CD4-positive, alpha-beta T cell (primary cell): Measurements from ENCODE around the gene MGRN1. TPM values are rescaled to one million over a fixed set of nuclear protein-coding genes. Genes with fewer than 3 reads are reported as not detected.

Experiments used
- ATAC-seq: fragments of 200-7000 bp; cut with Tn5 transposase; one replicate; pipeline ENCODE4 v1.10.0; 2022; ENCODE audit warnings: mild to moderate bottlenecking; ENCODE audit not compliant: poor library complexity
- CTCF ChIA-PET: fragments of 350-600 bp; sonication (Branson Sonifier 250); formaldehyde crosslinking; loops from one replicate; lab custom pipeline; 2021; ENCODE audit warnings: antibody characterized with exemption, inconsistent platforms; lab: Charles Lee
- POLR2A ChIA-PET: fragments of 350-600 bp; sonication (Branson Sonifier 250); formaldehyde crosslinking; loops from one replicate; lab custom pipeline; 2021; ENCODE audit warnings: antibody characterized with exemption, inconsistent platforms; lab: Charles Lee
- DNase-seq, 14 experiments: peaks; one replicate each; pipeline ENCODE4 v3.0.0-alpha.2; 2013 to 2020; ENCODE audit warnings: mixed read lengths in 2 of 14
- H3K27ac ChIP-seq, 2 donors: one replicate each; pipeline versions ENCODE4 v1.5.1 to v1.7.0; 2013; ENCODE audit warnings: low read length in 2 of 2, low read depth in 1 of 2, mild to moderate bottlenecking in 1 of 2
- H3K27me3 ChIP-seq, 2 experiments: 1 replicate in 1 of 2; 2 replicates in 1 of 2; pipeline versions ENCODE4 v1.6.1 to v1.7.0; 2013; ENCODE audit warnings: low read length in 2 of 2, control low read depth in 1 of 2, mild to moderate bottlenecking in 1 of 2, moderate library complexity in 1 of 2; ENCODE audit not compliant: insufficient read depth in 2 of 2, control insufficient read depth in 1 of 2
- H3K36me3 ChIP-seq: one replicate; pipeline ENCODE4 v1.6.1; 2013; ENCODE audit warnings: low read length, control low read depth; ENCODE audit not compliant: insufficient read depth
- H3K4me1 ChIP-seq: one replicate; pipeline ENCODE4 v1.6.1; 2013; ENCODE audit warnings: low read length, control low read depth; ENCODE audit not compliant: insufficient read depth
- H3K4me3 ChIP-seq: one replicate; pipeline ENCODE4 v1.5.1; 2013; ENCODE audit warnings: mild to moderate bottlenecking, low read length, moderate library complexity
- H3K9me3 ChIP-seq, 2 experiments: 1 replicate in 1 of 2; 2 replicates in 1 of 2; pipeline versions ENCODE4 v1.6.1 to v1.7.0; 2013; ENCODE audit warnings: low read length in 2 of 2, mild to moderate bottlenecking in 2 of 2, control low read depth in 1 of 2, moderate library complexity in 1 of 2; ENCODE audit not compliant: control insufficient read depth in 1 of 2, insufficient read depth in 1 of 2
- H3K27ac Mint-ChIP-seq: one replicate; pipeline ENCODE4 v1.8.0; 2020; ENCODE audit warnings: mixed read lengths
- H3K27me3 Mint-ChIP-seq: one replicate; pipeline ENCODE4 v1.8.0; 2021; ENCODE audit warnings: mixed read lengths
- H3K36me3 Mint-ChIP-seq: one replicate; pipeline ENCODE4 v1.8.0; 2021; ENCODE audit warnings: low read depth, mixed read lengths
- H3K4me1 Mint-ChIP-seq: one replicate; pipeline ENCODE4 v1.8.0; 2021; ENCODE audit warnings: low read depth, mixed read lengths
- H3K4me3 Mint-ChIP-seq: one replicate; pipeline ENCODE4 v1.8.0; 2020; ENCODE audit warnings: mild to moderate bottlenecking, mixed read lengths
- H3K9me3 Mint-ChIP-seq: one replicate; pipeline ENCODE4 v1.8.0; 2020; ENCODE audit warnings: mixed read lengths
- CTCF ChIP-seq: fragments of 200-600 bp; IDR thresholded peaks from one replicate; pipeline ENCODE4 v1.8.0; 2022; ENCODE audit warnings: antibody characterized with exemption, mild to moderate bottlenecking
- intact Hi-C, 2 experiments: fragments of 100-400 bp; cut with DNase I in 1 of 2; cut with micrococcal nuclease in 1 of 2; formaldehyde crosslinking; loops; one replicate each; pipeline versions ENCODE4 v1.15.1 to v1.9.0; 2023 to 2025; cut with DNase I, micrococcal nuclease
- total RNA-seq, 174 experiments: library from RNA in 2 of 174; stranded (reverse) in 2 of 174; gene quantifications; one replicate each; pipeline ENCODE4 v1.2.3 and lab custom pipeline; 2021 to 2026

Gene MGRN1
- total RNA-seq, 2 experiments from 2014 or later: 45.9 to 48.6 TPM

- POLR2A ChIA-PET: no interaction called here
- ATAC-seq: no peak
- no peaks in the 10 kb centered on the region for H3K36me3 ChIP-seq
- peaks cover 4% of the 10 kb centered on the region for H3K27me3 Mint-ChIP-seq
- TF ChIP-seq CTCF: no peak
- peaks cover 0 to 4% of the 10 kb centered on the region in 2 experiments for H3K9me3 ChIP-seq
- no peak overlapping the region for H3K4me3 Mint-ChIP-seq
- H3K27ac Mint-ChIP-seq: no peak overlapping the region
- H3K36me3 Mint-ChIP-seq: no peaks in the 10 kb centered on the region
- DNase-seq: no peak
- no peak overlapping the region for H3K27ac ChIP-seq
- H3K4me3 ChIP-seq: no peak overlapping the region
- intact Hi-C loops: no loop called here
- peaks cover 0 to 6% of the 10 kb centered on the region in 2 experiments for H3K27me3 ChIP-seq
- CTCF ChIA-PET: no interaction called here
- no peaks in the 10 kb centered on the region for H3K9me3 Mint-ChIP-seq
- H3K4me1 ChIP-seq: no peaks in the 10 kb centered on the region
- no peaks in the 10 kb centered on the region for H3K4me1 Mint-ChIP-seq
Measured at GRCh38 chr16:4591191-4591590, 33.4 kb upstream of the MGRN1 start.

- no peak overlapping the region for H3K27ac Mint-ChIP-seq
- H3K36me3 Mint-ChIP-seq: no peaks in the 10 kb centered on the region
- no peaks in the 10 kb centered on the region for H3K36me3 ChIP-seq
- ATAC-seq (no peak), DNase-seq (no peak)
- H3K27ac ChIP-seq: no peak overlapping the region
- H3K4me1 Mint-ChIP-seq: no peaks in the 10 kb centered on the region
- H3K27me3 ChIP-seq: peaks cover 0 to 3% of the 10 kb centered on the region in 2 experiments
- ChIA-PET CTCF (no interaction called here), POLR2A (no interaction called here)
- H3K9me3 Mint-ChIP-seq: no peaks in the 10 kb centered on the region
- no peak for TF ChIP-seq CTCF
- no peaks in the 10 kb centered on the region for H3K27me3 Mint-ChIP-seq
- no peaks in the 10 kb centered on the region for H3K4me1 ChIP-seq
- H3K4me3 Mint-ChIP-seq: no peak overlapping the region
- peaks cover 0 to 4% of the 10 kb centered on the region in 2 experiments for H3K9me3 ChIP-seq
- no peak overlapping the region for H3K4me3 ChIP-seq
- intact Hi-C loops: no loop called here
Measured at GRCh38 chr16:4591706-4592470, 32.7 kb upstream of the MGRN1 start.

GRCh38 chr16:4593086-4593485 is 31.5 kb upstream of the MGRN1 start:
- Histone ChIP-seq H3K27me3 (no peaks in the 10 kb centered on the region), H3K27ac (no peak overlapping the region), H3K36me3 (no peaks in the 10 kb centered on the region), H3K4me1 (no peaks in the 10 kb centered on the region), H3K4me3 (no peak overlapping the region), H3K9me3 (peaks cover 0 to 1% of the 10 kb centered on the region in 2 experiments)
- no peaks in the 10 kb centered on the region for H3K27me3 Mint-ChIP-seq
- ChIA-PET POLR2A (no interaction called here), CTCF (no interaction called here)
- no peak overlapping the region for H3K27ac Mint-ChIP-seq
- no peak overlapping the region for H3K4me3 Mint-ChIP-seq
- no peaks in the 10 kb centered on the region for H3K4me1 Mint-ChIP-seq
- DNase-seq: no peak
- no peaks in the 10 kb centered on the region for H3K36me3 Mint-ChIP-seq
- no peak for TF ChIP-seq CTCF
- intact Hi-C loops: no loop called here
- ATAC-seq: no peak
- no peaks in the 10 kb centered on the region for H3K9me3 Mint-ChIP-seq
